ENCODE measurements around the gene EFS. TPM values are rescaled to one million over a fixed set of nuclear protein-coding genes. Genes with fewer than 3 reads are reported as not detected.

The EFS gene, protein sequence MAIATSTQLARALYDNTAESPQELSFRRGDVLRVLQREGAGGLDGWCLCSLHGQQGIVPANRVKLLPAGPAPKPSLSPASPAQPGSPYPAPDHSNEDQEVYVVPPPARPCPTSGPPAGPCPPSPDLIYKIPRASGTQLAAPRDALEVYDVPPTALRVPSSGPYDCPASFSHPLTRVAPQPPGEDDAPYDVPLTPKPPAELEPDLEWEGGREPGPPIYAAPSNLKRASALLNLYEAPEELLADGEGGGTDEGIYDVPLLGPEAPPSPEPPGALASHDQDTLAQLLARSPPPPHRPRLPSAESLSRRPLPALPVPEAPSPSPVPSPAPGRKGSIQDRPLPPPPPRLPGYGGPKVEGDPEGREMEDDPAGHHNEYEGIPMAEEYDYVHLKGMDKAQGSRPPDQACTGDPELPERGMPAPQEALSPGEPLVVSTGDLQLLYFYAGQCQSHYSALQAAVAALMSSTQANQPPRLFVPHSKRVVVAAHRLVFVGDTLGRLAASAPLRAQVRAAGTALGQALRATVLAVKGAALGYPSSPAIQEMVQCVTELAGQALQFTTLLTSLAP
- 1 to 10 TPM; 1.1 to 2.3 TPM for total RNA-seq

DNA sequence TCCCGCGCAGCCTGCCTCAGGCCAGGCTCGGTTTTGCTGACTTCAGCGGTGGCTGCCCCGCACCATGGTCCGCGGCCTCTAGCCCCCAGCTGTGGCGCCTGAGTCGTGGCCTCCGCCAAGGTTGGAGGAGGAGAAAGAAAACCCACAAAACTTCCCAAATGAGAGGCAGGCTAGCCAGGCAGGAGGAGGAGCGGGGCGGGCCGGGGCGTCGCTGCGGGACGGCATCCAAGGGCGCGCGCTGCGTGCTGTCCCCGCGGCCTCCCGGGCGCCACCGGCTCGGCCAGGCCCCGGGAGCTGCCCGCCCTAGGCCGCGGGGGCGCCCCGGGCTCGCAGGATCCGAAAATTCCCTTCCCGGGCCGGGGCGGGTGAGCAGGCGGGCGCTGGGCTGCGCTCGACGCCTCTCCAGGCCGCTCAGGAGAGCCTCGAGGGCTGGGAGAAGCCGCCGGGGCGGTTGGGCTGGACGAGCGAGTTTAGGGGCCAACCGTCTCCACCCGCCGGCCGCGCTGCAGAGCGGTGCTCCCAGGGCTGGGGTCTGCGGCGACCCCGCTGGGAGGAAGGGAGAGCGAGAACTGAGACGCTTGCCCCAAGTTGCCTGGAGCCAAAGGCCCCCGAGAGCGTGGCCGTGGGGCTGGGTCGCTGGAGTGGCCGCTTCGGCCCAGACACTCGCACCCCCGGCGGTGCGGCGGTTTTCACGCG, at the start of gene EFS:
Gene EFS (minus strand): TSS at position 137 of the 696 bp plus-strand sequence. CDS start 147 bp downstream, outside the sequence.
- H3K9ac ChIP-seq (ENCODE audit: low read depth in 2 of 2, low read length in 2 of 2), result peak within 1 kb of the TSS; percentile 61 to 76
- peak within 1 kb of the TSS; percentile 27 for H3K4me3 ChIP-seq

DNA sequence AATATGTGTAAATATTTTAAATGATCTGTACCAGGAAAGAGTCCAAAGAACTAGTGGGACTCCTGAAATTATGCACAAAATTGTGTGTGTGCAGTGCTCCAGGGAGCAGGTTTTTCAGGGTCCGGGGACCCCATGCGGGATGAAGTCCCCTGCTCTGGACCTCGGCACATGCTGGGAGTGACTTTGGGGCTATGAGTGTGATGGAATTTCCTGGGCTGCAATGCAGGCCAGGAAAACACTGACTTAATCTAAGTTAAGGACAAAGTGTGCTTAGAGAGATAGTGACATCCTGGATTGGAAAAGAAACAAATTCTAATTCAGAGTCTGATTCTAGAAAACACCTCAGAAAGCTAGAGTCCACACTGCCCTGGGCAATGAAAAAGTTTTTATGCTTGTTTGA, 49.3 kb upstream of the EFS start:
- no peak for TF ChIP-seq CTCF (IDR thresholded peaks at IDR 0.05)
- H3K4me3 ChIP-seq, result no peak overlapping the region
- DNase-seq, result no peak
- no peaks in the 10 kb centered on the region for H3K4me1 ChIP-seq
- no peaks in the 10 kb centered on the region for H3K9me3 ChIP-seq
- no peak overlapping the region for H3K9ac ChIP-seq (ENCODE audit: low read depth in 2 of 2, low read length in 2 of 2)
- intact Hi-C loops (cut with DNase I), result no loop called here
- H3K36me3 ChIP-seq, result no peaks in the 10 kb centered on the region
- H3K27me3 ChIP-seq, result no peaks in the 10 kb centered on the region
- H3K27ac ChIP-seq, result no peak overlapping the region

More for the DNA sequence above, at the start of gene EFS:
- no peak for TF ChIP-seq CTCF (IDR thresholded peaks at IDR 0.05)
- Histone ChIP-seq H3K9me3 (no peaks in the 10 kb centered on the region), H3K36me3 (no peaks in the 10 kb centered on the region), H3K27ac (peak within 1 kb of the TSS; percentile 82), H3K4me1 (no peaks in the 10 kb centered on the region), H3K27me3 (peaks cover 22% of the 10 kb centered on the region)
- intact Hi-C loops (cut with DNase I), result no loop called here
- no peak for DNase-seq

DNA sequence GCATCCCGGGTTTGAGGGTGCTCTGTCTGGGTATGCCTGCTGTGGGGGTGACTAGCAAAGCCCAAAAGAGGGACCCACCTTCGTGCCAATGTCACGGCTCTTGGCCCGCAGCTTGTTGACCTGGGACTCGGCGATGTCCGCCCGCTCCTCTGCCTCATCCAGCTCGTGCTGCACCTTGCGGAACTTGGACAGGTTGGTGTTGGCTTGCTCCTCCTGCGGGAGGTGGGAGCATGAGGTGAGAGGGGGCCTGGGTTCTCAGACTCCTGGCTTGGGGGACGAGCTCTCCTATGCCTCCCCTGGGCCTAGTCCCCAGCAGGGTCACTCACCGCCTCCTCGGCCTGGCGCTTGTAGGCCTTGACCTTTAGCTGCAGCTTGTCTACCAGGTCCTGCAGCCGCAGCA, 48.7 kb upstream of the EFS start:
- H3K9me3 ChIP-seq, result no peaks in the 10 kb centered on the region
- no peak for TF ChIP-seq CTCF (IDR thresholded peaks at IDR 0.05)
- DNase-seq, result no peak
- H3K27me3 ChIP-seq, result no peaks in the 10 kb centered on the region
- H3K4me3 ChIP-seq, result no peak overlapping the region
- no peaks in the 10 kb centered on the region for H3K4me1 ChIP-seq
- no peaks in the 10 kb centered on the region for H3K36me3 ChIP-seq
- intact Hi-C loops (cut with DNase I), result no loop called here
- H3K9ac ChIP-seq (ENCODE audit: low read depth in 2 of 2, low read length in 2 of 2), result no peak overlapping the region
- no peak overlapping the region for H3K27ac ChIP-seq

GRCh38 chr14:23411563-23412525, 46.9 kb upstream of the EFS start:
- no peak for TF ChIP-seq CTCF (IDR thresholded peaks at IDR 0.05)
- no peaks in the 10 kb centered on the region for H3K4me1 ChIP-seq
- DNase-seq, result no peak
- no peak overlapping the region for H3K9ac ChIP-seq (ENCODE audit: low read depth in 2 of 2, low read length in 2 of 2)
- no peaks in the 10 kb centered on the region for H3K27me3 ChIP-seq
- no peaks in the 10 kb centered on the region for H3K36me3 ChIP-seq
- no peaks in the 10 kb centered on the region for H3K9me3 ChIP-seq
- intact Hi-C loops (cut with DNase I), result no loop called here
- H3K27ac ChIP-seq, result no peak overlapping the region
- no peak overlapping the region for H3K4me3 ChIP-seq
